HepG2 (cell line): ENCODE measurements around the gene E2F3. TPM values are rescaled to one million over a fixed set of nuclear protein-coding genes. Genes with fewer than 3 reads are reported as not detected.

Experiments used
- ATF7 ChIP-seq, 2 experiments: fragments of 450-650 bp in 1 of 2; sonication (generic) in 1 of 2; formaldehyde crosslinking in 1 of 2; IDR thresholded peaks; 2 replicates each; pipeline versions ENCODE4 v1.4.0 to v1.6.1; 2016 to 2020; ENCODE audit warnings: antibody characterized with exemption in 1 of 2, mild to moderate bottlenecking in 1 of 2, missing genetic modification reagents in 1 of 2
- CCDC6 ChIP-seq: sonication (generic); formaldehyde crosslinking; IDR thresholded peaks from 2 replicates; pipeline ENCODE4 v1.8.1; 2022; ENCODE audit warnings: mild to moderate bottlenecking, missing genetic modification reagents, moderate library complexity
- IKZF1 ChIP-seq: fragments of 450-650 bp; IDR thresholded peaks from 2 replicates; pipeline ENCODE4 v1.7.1; 2016
- JUND ChIP-seq: sonication (generic); formaldehyde crosslinking; IDR thresholded peaks from 2 replicates; pipeline ENCODE4 v1.8.0; 2022; ENCODE audit warnings: mild to moderate bottlenecking, missing genetic modification reagents
- KDM1A ChIP-seq: IDR thresholded peaks from 2 replicates; pipeline ENCODE4 v1.6.1; 2016; ENCODE audit warnings: missing compliant biosample characterization
- MTF2 ChIP-seq: sonication (generic); formaldehyde crosslinking; IDR thresholded peaks from 2 replicates; pipeline ENCODE4 v1.5.0; 2020; ENCODE audit warnings: missing genetic modification reagents, borderline replicate concordance
- NCOA1 ChIP-seq: sonication (generic); formaldehyde crosslinking; IDR thresholded peaks from 2 replicates; pipeline ENCODE4 v1.9.0; 2021; ENCODE audit warnings: missing genetic modification reagents
- NFE2L1 ChIP-seq: sonication (generic); formaldehyde crosslinking; IDR thresholded peaks from 2 replicates; pipeline ENCODE4 v1.4.0; 2020; ENCODE audit warnings: missing genetic modification reagents, mild to moderate bottlenecking, borderline replicate concordance
- NR2F1 ChIP-seq, 2 experiments: fragments of 450-650 bp in 1 of 2; formaldehyde crosslinking in 1 of 2; IDR thresholded peaks; 2 replicates each; pipeline versions ENCODE4 v1.5.0 to v1.6.1; 2016 to 2020; ENCODE audit warnings: mild to moderate bottlenecking in 1 of 2, missing compliant biosample characterization in 1 of 2, missing genetic modification reagents in 1 of 2, moderate library complexity in 1 of 2
- PHF21A ChIP-seq: sonication (generic); formaldehyde crosslinking; IDR thresholded peaks from 2 replicates; pipeline ENCODE4 v1.5.0; 2020; ENCODE audit warnings: mild to moderate bottlenecking, missing genetic modification reagents
- RAD51 ChIP-seq: fragments of 450-650 bp; IDR thresholded peaks from 2 replicates; pipeline ENCODE4 v1.6.1; 2016; ENCODE audit warnings: borderline replicate concordance
- SAFB2 ChIP-seq: sonication (generic); formaldehyde crosslinking; IDR thresholded peaks from 2 replicates; pipeline ENCODE4 v1.5.1; 2020; ENCODE audit warnings: missing genetic modification reagents, low read depth, mild to moderate bottlenecking, borderline replicate concordance
- SNAPC2 ChIP-seq: sonication (generic); formaldehyde crosslinking; IDR thresholded peaks from 2 replicates; pipeline ENCODE4 v1.8.1; 2022; ENCODE audit warnings: mild to moderate bottlenecking, missing genetic modification reagents
- YEATS4 ChIP-seq: sonication (generic); formaldehyde crosslinking; IDR thresholded peaks from 2 replicates; pipeline ENCODE4 v1.4.0; 2020; ENCODE audit warnings: missing genetic modification reagents, borderline replicate concordance
- ZBTB21 ChIP-seq: sonication (generic); formaldehyde crosslinking; IDR thresholded peaks from 2 replicates; pipeline ENCODE4 v1.4.0; 2020; ENCODE audit warnings: missing genetic modification reagents
- ZFP1 ChIP-seq: IDR thresholded peaks from 2 replicates; pipeline ENCODE4 v1.6.1; 2016
- ZFP91 ChIP-seq: sonication (generic); formaldehyde crosslinking; IDR thresholded peaks from 2 replicates; pipeline ENCODE4 v1.9.0; 2022; ENCODE audit warnings: missing genetic modification reagents, mild to moderate bottlenecking, borderline replicate concordance
- ZNF329 ChIP-seq: sonication (generic); formaldehyde crosslinking; IDR thresholded peaks from 2 replicates; pipeline ENCODE4 v1.9.0; 2021; ENCODE audit warnings: low read depth, mild to moderate bottlenecking, missing genetic modification reagents
- ZNF354B ChIP-seq: sonication (generic); formaldehyde crosslinking; IDR thresholded peaks from 2 replicates; pipeline ENCODE4 v1.8.0; 2022; ENCODE audit warnings: mild to moderate bottlenecking, missing genetic modification reagents
- ZNF652 ChIP-seq: IDR thresholded peaks from 2 replicates; pipeline ENCODE4 v1.6.1; 2016; ENCODE audit warnings: low read depth, borderline replicate concordance
- ZNF691 ChIP-seq: sonication (generic); formaldehyde crosslinking; IDR thresholded peaks from 2 replicates; pipeline ENCODE4 v1.4.0; 2020; ENCODE audit warnings: missing genetic modification reagents, low read depth, mild to moderate bottlenecking, borderline replicate concordance
- ZNF737 ChIP-seq: sonication (generic); formaldehyde crosslinking; IDR thresholded peaks from 2 replicates; pipeline ENCODE4 v1.5.0; 2020; ENCODE audit warnings: missing genetic modification reagents, mild to moderate bottlenecking, borderline replicate concordance
- ZSCAN21 ChIP-seq: sonication (generic); formaldehyde crosslinking; IDR thresholded peaks from 2 replicates; pipeline ENCODE4 v1.8.0; 2022; ENCODE audit warnings: mild to moderate bottlenecking, missing genetic modification reagents, moderate library complexity, borderline replicate concordance
- polyA plus RNA-seq, 8 experiments: library from polyadenylated mRNA; depleted of rRNA in 3 of 8; stranded (reverse) in 7 of 8; unstranded in 1 of 8; fragments of >200 nt; fragmentation: Illumina TruSeq in 4 of 8; extraction: Trizol in 4 of 8; gene quantifications; 2 replicates each; pipeline versions ENCODE4 v1.2.1 to v1.2.3, GENCODE V29; 2011 to 2016; ENCODE audit warnings: low read depth in 4 of 8, missing spikeins in 1 of 8, mixed read lengths in 1 of 8; ENCODE audit not compliant: insufficient read depth in 1 of 8
- total RNA-seq, 5 experiments: library from RNA; depleted of rRNA; stranded (reverse); fragments of >200 nt; fragmentation: Illumina TruSeq; extraction: Trizol; gene quantifications; 2 replicates each; pipeline ENCODE4 v1.2.3, GENCODE V29; 2016; ENCODE audit warnings: low read depth in 1 of 5
- TF ChIP-seq, protein P1 (sequence below): sonication (generic); formaldehyde crosslinking; IDR thresholded peaks from 2 replicates; pipeline ENCODE4 v1.5.0; 2020; ENCODE audit warnings: mild to moderate bottlenecking, missing genetic modification reagents, borderline replicate concordance

E2F3 gene
- total and polyA plus RNA-seq, 2 of the 13 experiments (the other 11 are each of a cell fraction or from before 2014, with no cell fraction given): 8.5 to 12.7 TPM

GRCh38 chr6:20400456-20401204 is 1.0 kb upstream of the E2F3 start (continued):
- TF ChIP-seq ZFP91 (CRISPR knock-in tag) (no peak), NR2F1 (CRISPR knock-in tag; IDR thresholded peaks at IDR 0.05) (no peak), NCOA1 (no peak), NFE2L1 (no peak), SNAPC2 (peak; percentile 17; the same call in 1 of the 2 replicates), ZNF691 (CRISPR knock-in tag) (peak; percentile 45; the same call in 1 of the 2 replicates), ATF7 (IDR thresholded peaks at IDR 0.05) (no peak), ATF7 (CRISPR knock-in tag; IDR thresholded peaks at IDR 0.05) (peak; percentile 58; the same call in 1 of the 2 replicates), ZNF354B (CRISPR knock-in tag) (peak; percentile 30; the same call in 1 of the 2 replicates), PHF21A (CRISPR knock-in tag) (peak; percentile 9; the same call in 1 of the 2 replicates), ZNF652 (CRISPR knock-in tag) (0 out of 2 replicates have a peak, but pooled peaks have one; percentile 6), YEATS4 (CRISPR knock-in tag) (peak; percentile 44), ZNF737 (peak; percentile 70; the same call in 1 of the 2 replicates), KDM1A (no peak), CCDC6 (CRISPR knock-in tag) (no peak), SAFB2 (CRISPR knock-in tag) (no peak), ZBTB21 (CRISPR knock-in tag) (no peak), IKZF1 (no peak), MTF2 (CRISPR knock-in tag) (0 out of 2 replicates have a peak, but pooled peaks have one; percentile 44), ZSCAN21 (CRISPR knock-in tag) (0 out of 2 replicates have a peak, but pooled peaks have one; percentile 17), ZFP1 (CRISPR knock-in tag) (0 out of 2 replicates have a peak, but pooled peaks have one; percentile 25), RAD51 (no peak), ZNF329 (CRISPR knock-in tag) (peak; percentile 33; the same call in 1 of the 2 replicates), JUND (CRISPR knock-in tag) (no peak)
- TF ChIP-seq, protein P1, sequence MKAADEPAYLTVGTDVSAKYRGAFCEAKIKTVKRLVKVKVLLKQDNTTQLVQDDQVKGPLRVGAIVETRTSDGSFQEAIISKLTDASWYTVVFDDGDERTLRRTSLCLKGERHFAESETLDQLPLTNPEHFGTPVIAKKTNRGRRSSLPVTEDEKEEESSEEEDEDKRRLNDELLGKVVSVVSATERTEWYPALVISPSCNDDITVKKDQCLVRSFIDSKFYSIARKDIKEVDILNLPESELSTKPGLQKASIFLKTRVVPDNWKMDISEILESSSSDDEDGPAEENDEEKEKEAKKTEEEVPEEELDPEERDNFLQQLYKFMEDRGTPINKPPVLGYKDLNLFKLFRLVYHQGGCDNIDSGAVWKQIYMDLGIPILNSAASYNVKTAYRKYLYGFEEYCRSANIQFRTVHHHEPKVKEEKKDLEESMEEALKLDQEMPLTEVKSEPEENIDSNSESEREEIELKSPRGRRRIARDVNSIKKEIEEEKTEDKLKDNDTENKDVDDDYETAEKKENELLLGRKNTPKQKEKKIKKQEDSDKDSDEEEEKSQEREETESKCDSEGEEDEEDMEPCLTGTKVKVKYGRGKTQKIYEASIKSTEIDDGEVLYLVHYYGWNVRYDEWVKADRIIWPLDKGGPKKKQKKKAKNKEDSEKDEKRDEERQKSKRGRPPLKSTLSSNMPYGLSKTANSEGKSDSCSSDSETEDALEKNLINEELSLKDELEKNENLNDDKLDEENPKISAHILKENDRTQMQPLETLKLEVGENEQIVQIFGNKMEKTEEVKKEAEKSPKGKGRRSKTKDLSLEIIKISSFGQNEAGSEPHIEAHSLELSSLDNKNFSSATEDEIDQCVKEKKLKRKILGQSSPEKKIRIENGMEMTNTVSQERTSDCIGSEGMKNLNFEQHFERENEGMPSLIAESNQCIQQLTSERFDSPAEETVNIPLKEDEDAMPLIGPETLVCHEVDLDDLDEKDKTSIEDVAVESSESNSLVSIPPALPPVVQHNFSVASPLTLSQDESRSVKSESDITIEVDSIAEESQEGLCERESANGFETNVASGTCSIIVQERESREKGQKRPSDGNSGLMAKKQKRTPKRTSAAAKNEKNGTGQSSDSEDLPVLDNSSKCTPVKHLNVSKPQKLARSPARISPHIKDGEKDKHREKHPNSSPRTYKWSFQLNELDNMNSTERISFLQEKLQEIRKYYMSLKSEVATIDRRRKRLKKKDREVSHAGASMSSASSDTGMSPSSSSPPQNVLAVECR (CRISPR knock-in tag): no peak
